Keratinocyte (primary cell): ENCODE data around the gene VSIG10L2. TPM values are rescaled to one million over a fixed set of nuclear protein-coding genes. Genes with fewer than 3 reads are reported as not detected.
"Not testable (repeated sequence)": the region's sequence is repeated elsewhere in the genome, so short reads cannot be mapped to it uniquely, and the experiment has no call there.

Source experiments
- DNase-seq: peaks from one replicate; pipeline ENCODE4 v3.0.0-alpha.2; 2011; ENCODE audit warnings: low read depth, missing footprints, low spot score
- FAIRE-seq: peaks from 2 replicates; lab custom pipeline; 2011; peaks lifted over from hg19 to GRCh38; lab: Jason Lieb, UNC
- H2AFZ ChIP-seq: 2 replicates; pipeline ENCODE4 v1.6.0; 2012; ENCODE audit warnings: low read length, control low read depth, inconsistent platforms; ENCODE audit not compliant: control insufficient read depth
- H3K27ac ChIP-seq: 2 replicates; pipeline ENCODE4 v1.5.1; 2011; ENCODE audit warnings: low read length; ENCODE audit not compliant: control insufficient read depth, insufficient read depth
- H3K27me3 ChIP-seq: 3 replicates; pipeline ENCODE4 v1.6.0; 2011; ENCODE audit warnings: low read length; ENCODE audit not compliant: control insufficient read depth, insufficient read depth; ENCODE audit errors: extremely low read depth
- H3K36me3 ChIP-seq, 2 experiments: 2 replicates in 1 of 2; 3 replicates in 1 of 2; pipeline ENCODE4 v1.5.1; 2011; ENCODE audit warnings: low read length in 2 of 2, mild to moderate bottlenecking in 1 of 2; ENCODE audit not compliant: control insufficient read depth in 2 of 2, insufficient read depth in 2 of 2; ENCODE audit errors: extremely low read depth in 1 of 2
- H3K4me1 ChIP-seq: 3 replicates; pipeline ENCODE4 v1.5.1; 2011; ENCODE audit warnings: low read length; ENCODE audit not compliant: control insufficient read depth, insufficient read depth; ENCODE audit errors: extremely low read depth
- H3K4me2 ChIP-seq: 3 replicates; pipeline ENCODE4 v1.6.0; 2011; ENCODE audit warnings: low read depth, low read length; ENCODE audit not compliant: control insufficient read depth, insufficient read depth; ENCODE audit errors: extremely low read depth
- H3K4me3 ChIP-seq, 3 experiments: fragments of 200-600 bp in 1 of 3; sonication (generic) in 1 of 3; 2 replicates in 2 of 3; 3 replicates in 1 of 3; pipeline ENCODE4 v1.5.1; 2011 to 2016; ENCODE audit warnings: low read length in 3 of 3, mild to moderate bottlenecking in 3 of 3, control low read depth in 2 of 3, inconsistent platforms in 1 of 3, low read depth in 1 of 3, mixed read lengths in 1 of 3, mixed run types in 1 of 3, moderate library complexity in 1 of 3; ENCODE audit not compliant: control insufficient read depth in 2 of 3, insufficient read depth in 2 of 3; ENCODE audit errors: extremely low read depth in 1 of 3
- H3K79me2 ChIP-seq: 2 replicates; pipeline ENCODE4 v1.6.0; 2012; ENCODE audit warnings: low read length; ENCODE audit not compliant: control insufficient read depth, insufficient read depth
- H3K9ac ChIP-seq: 3 replicates; pipeline ENCODE4 v1.6.0; 2011; ENCODE audit warnings: low read length; ENCODE audit not compliant: control insufficient read depth, insufficient read depth; ENCODE audit errors: extremely low read depth
- H3K9me1 ChIP-seq: 3 replicates; pipeline ENCODE4 v1.6.0; 2011; ENCODE audit warnings: low read length; ENCODE audit not compliant: control insufficient read depth, insufficient read depth; ENCODE audit errors: extremely low read depth
- H3K9me3 ChIP-seq: 2 replicates; pipeline ENCODE4 v1.5.1; 2012; ENCODE audit warnings: low read depth, low read length; ENCODE audit not compliant: control insufficient read depth
- H4K20me1 ChIP-seq: 3 replicates; pipeline ENCODE4 v1.6.0; 2011; ENCODE audit warnings: low read length; ENCODE audit not compliant: control insufficient read depth, insufficient read depth; ENCODE audit errors: extremely low read depth
- EZH2 ChIP-seq: IDR thresholded peaks from one replicate; pipeline ENCODE4 v1.6.1; 2012; ENCODE audit warnings: inconsistent platforms, mild to moderate bottlenecking, low read length, moderate library complexity
- dilution Hi-C: fragments of 300-500 bp; cut with MboI; formaldehyde crosslinking; loops from one replicate; pipeline ENCODE4 v1.7.0; 2020; ENCODE audit warnings: low sequenced_read_pairs; ENCODE audit not compliant: extremely low pct_ligation_motif_present
- polyA plus RNA-seq, 5 experiments: library from polyadenylated mRNA; depleted of rRNA in 3 of 5; stranded (reverse) in 3 of 5; stranded (forward) in 1 of 5; unstranded in 1 of 5; fragments of >200 nt; gene quantifications; 1 replicate in 1 of 5; 2 replicates in 3 of 5; 3 replicates in 1 of 5; pipeline versions ENCODE4 v1.2.1 to v1.2.3, GENCODE V29; 2011 to 2012; ENCODE audit warnings: missing spikeins in 2 of 5, low read depth in 1 of 5, low replicate concordance in 1 of 5
- TF ChIP-seq, protein P1 (sequence below), 3 experiments: IDR thresholded peaks in 1 of 3; conservative IDR thresholded peaks in 1 of 3; optimal IDR thresholded peaks in 1 of 3; 2 replicates in 2 of 3; 3 replicates in 1 of 3; pipeline versions ENCODE3 to v1.5.1; 2011; ENCODE audit warnings: low read length in 3 of 3, mild to moderate bottlenecking in 3 of 3, moderate library complexity in 2 of 3, control low read depth in 1 of 3, inconsistent platforms in 1 of 3; ENCODE audit not compliant: insufficient read depth in 2 of 3; ENCODE audit errors: extremely low read depth in 1 of 3

VSIG10L2 gene
- polyA plus RNA-seq, 1 donor (not counting 4 experiments of a cell fraction or from before 2014, with no cell fraction given) = 0.09 TPM

DNA sequence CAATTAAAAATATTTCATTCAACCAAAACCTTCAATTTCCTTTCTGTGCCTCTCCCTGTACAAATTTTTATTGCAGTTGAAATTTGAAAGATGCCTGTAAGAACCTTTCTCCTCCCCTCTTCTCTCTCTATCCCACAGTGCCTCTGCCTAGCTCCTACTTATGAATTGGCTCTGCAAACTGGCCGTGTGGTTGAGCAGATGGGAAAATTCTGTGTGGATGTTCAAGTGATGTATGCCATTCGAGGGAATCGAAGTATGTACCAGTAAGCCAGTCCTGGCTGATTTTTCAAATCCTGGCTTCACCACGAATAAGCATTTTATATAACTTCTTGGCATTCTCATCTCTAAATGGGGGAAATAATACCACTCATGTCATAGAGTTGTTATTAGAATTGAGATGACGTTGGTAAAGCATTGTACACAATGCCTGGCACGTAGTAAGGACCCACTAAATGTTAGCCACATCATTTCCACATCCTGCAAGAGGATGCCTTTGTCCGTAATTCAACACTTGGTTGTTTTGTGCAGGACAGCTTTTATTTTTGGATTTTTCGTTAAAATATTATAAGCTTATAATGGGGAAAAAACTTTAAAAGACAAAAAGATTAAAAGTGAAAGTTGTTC, 35.5 kb upstream of the VSIG10L2 start:
- peaks cover under 1% of the 10 kb centered on the region for H3K27me3 ChIP-seq
- H2AFZ ChIP-seq = no peak overlapping the region
- H3K9ac ChIP-seq = no peak overlapping the region
- no peak overlapping the region for H3K4me2 ChIP-seq
- TF ChIP-seq, protein P1, sequence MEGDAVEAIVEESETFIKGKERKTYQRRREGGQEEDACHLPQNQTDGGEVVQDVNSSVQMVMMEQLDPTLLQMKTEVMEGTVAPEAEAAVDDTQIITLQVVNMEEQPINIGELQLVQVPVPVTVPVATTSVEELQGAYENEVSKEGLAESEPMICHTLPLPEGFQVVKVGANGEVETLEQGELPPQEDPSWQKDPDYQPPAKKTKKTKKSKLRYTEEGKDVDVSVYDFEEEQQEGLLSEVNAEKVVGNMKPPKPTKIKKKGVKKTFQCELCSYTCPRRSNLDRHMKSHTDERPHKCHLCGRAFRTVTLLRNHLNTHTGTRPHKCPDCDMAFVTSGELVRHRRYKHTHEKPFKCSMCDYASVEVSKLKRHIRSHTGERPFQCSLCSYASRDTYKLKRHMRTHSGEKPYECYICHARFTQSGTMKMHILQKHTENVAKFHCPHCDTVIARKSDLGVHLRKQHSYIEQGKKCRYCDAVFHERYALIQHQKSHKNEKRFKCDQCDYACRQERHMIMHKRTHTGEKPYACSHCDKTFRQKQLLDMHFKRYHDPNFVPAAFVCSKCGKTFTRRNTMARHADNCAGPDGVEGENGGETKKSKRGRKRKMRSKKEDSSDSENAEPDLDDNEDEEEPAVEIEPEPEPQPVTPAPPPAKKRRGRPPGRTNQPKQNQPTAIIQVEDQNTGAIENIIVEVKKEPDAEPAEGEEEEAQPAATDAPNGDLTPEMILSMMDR (optimal IDR thresholded peaks at IDR 0.05 in 1 of 3, IDR thresholded peaks at IDR 0.05 in 1 of 3, conservative IDR thresholded peaks at IDR 0.05 in 1 of 3; ENCODE audit: extremely low read depth in 1 of 3, insufficient read depth in 2 of 3, low read length in 3 of 3) = no peak
- TF ChIP-seq EZH2 = no peak
- H3K79me2 ChIP-seq = no peaks in the 10 kb centered on the region
- dilution Hi-C loops = no loop called here
- no peak overlapping the region for H3K27ac ChIP-seq
- no peak overlapping the region for H3K4me3 ChIP-seq
- DNase-seq (no peak), FAIRE-seq (no peak)
- no peaks in the 10 kb centered on the region for H4K20me1 ChIP-seq
- no peaks in the 10 kb centered on the region for H3K36me3 ChIP-seq
- H3K9me1 ChIP-seq = no peaks in the 10 kb centered on the region
- H3K9me3 ChIP-seq = no peaks in the 10 kb centered on the region
- H3K4me1 ChIP-seq = no peaks in the 10 kb centered on the region

DNA sequence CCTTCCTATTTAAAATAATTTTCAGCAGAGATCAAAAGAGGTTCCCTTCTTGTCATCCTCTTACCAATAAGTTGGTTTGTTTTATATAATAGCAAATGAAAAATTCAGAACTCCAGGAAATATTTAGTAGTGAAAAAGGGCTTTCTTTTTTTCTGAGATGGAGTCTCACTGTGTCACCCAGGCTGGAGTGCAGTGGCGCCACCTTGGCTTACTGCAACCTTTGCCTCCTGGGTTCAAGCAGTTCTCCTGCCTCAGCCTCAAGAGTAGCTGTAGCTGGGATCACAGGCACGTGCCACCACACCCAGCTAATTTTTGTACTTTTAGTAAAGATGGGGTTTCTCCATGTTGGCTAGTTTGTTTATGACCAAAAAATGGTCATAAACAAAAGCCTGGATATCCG, 31.2 kb upstream of the VSIG10L2 start:
- FAIRE-seq, dilution Hi-C loops, H3K9me3 ChIP-seq: not testable (repeated sequence)

More for the DNA sequence above, 31.2 kb upstream of the VSIG10L2 start:
- not testable (repeated sequence) for H3K9me1 ChIP-seq, H3K79me2 ChIP-seq, H3K9ac ChIP-seq, H3K27me3 ChIP-seq, H3K36me3 ChIP-seq, H3K27ac ChIP-seq, H3K4me2 ChIP-seq, H2AFZ ChIP-seq, H3K4me3 ChIP-seq, H4K20me1 ChIP-seq, DNase-seq, H3K4me1 ChIP-seq
